GM12878 (cell line): ENCODE data around the gene MCM9. TPM values are rescaled to one million over a fixed set of nuclear protein-coding genes. Genes with fewer than 3 reads are reported as not detected.

Source experiments
- BACH1 ChIP-seq: fragments of 450-650 bp; IDR thresholded peaks from 2 replicates; pipeline ENCODE4 v1.6.1; 2017; ENCODE audit warnings: mild to moderate bottlenecking, borderline replicate concordance
- BCL11A ChIP-seq: IDR thresholded peaks from 2 replicates; pipeline ENCODE4 v1.6.1; 2011; ENCODE audit warnings: low read depth, low read length
- CBX3 ChIP-seq: fragments of 200-600 bp; sonication (generic); IDR thresholded peaks from 2 replicates; pipeline ENCODE4 v1.6.1; 2016; ENCODE audit warnings: low read depth, borderline replicate concordance
- CHD1 ChIP-seq: IDR thresholded peaks from 2 replicates; pipeline ENCODE4 v1.6.1; 2012; ENCODE audit warnings: low read depth, low read length, improper control_type of control experiment
- CHD4 ChIP-seq: fragments of 200-600 bp; sonication (generic); IDR thresholded peaks from 2 replicates; pipeline ENCODE4 v1.6.1; 2016; ENCODE audit warnings: mild to moderate bottlenecking
- DPF2 ChIP-seq: fragments of 450-650 bp; IDR thresholded peaks from 2 replicates; pipeline ENCODE4 v1.6.1; 2017; ENCODE audit warnings: mild to moderate bottlenecking
- EP300 ChIP-seq, 2 experiments: fragments of 150-350 bp in 1 of 2; IDR thresholded peaks; 2 replicates each; pipeline ENCODE4 v1.6.1; 2011 to 2012; ENCODE audit warnings: low read depth in 2 of 2, low read length in 2 of 2, borderline replicate concordance in 1 of 2, improper control_type of control experiment in 1 of 2, inconsistent platforms in 1 of 2; ENCODE audit not compliant: control insufficient read depth in 1 of 2
- GATAD2B ChIP-seq: fragments of 450-650 bp; conservative IDR thresholded peaks from 2 replicates; pipeline ENCODE4 v1.6.1; 2017; ENCODE audit warnings: low read depth, mild to moderate bottlenecking, moderate library complexity
- HSF1 ChIP-seq: fragments of 150-350 bp; IDR thresholded peaks from 2 replicates; pipeline ENCODE4 v1.6.1; 2014; ENCODE audit warnings: mild to moderate bottlenecking, low read depth, low read length
- IRF5 ChIP-seq: fragments of 450-650 bp; IDR thresholded peaks from 2 replicates; pipeline ENCODE4 v1.6.1; 2017; ENCODE audit warnings: borderline replicate concordance
- KDM1A ChIP-seq: fragments of 200-600 bp; sonication (generic); IDR thresholded peaks from 2 replicates; pipeline ENCODE4 v1.6.1; 2016; ENCODE audit warnings: borderline replicate concordance
- MTA3 ChIP-seq: IDR thresholded peaks from 2 replicates; pipeline ENCODE4 v1.6.1; 2012; ENCODE audit warnings: low read length, inconsistent platforms, borderline replicate concordance
- NR2F1 ChIP-seq: fragments of 450-650 bp; conservative IDR thresholded peaks from 2 replicates; pipeline ENCODE4 v1.6.1; 2017; ENCODE audit warnings: mild to moderate bottlenecking
- NRF1 ChIP-seq: conservative IDR thresholded peaks from 2 replicates; pipeline ENCODE4 v1.6.1; 2011; ENCODE audit warnings: mild to moderate bottlenecking, low read depth, low read length, improper control_type of control experiment
- PAX8 ChIP-seq: fragments of 450-650 bp; IDR thresholded peaks from 2 replicates; pipeline ENCODE4 v1.6.1; 2017; ENCODE audit warnings: mild to moderate bottlenecking, moderate library complexity
- PKNOX1 ChIP-seq: fragments of 450-650 bp; IDR thresholded peaks from 2 replicates; pipeline ENCODE4 v1.6.1; 2016; ENCODE audit warnings: mild to moderate bottlenecking
- POU2F2 ChIP-seq: IDR thresholded peaks from 3 replicates; pipeline ENCODE4 v1.6.1; 2011; ENCODE audit warnings: low read depth, mild to moderate bottlenecking, low read length, borderline replicate concordance
- SREBF2 ChIP-seq: IDR thresholded peaks from 2 replicates; pipeline ENCODE4 v1.6.1; 2012; ENCODE audit warnings: mild to moderate bottlenecking, low read length
- ZNF24 ChIP-seq: fragments of 450-650 bp; IDR thresholded peaks from 2 replicates; pipeline ENCODE4 v1.6.1; 2017; ENCODE audit warnings: antibody characterized with exemption, mild to moderate bottlenecking
- ZNF384 ChIP-seq: IDR thresholded peaks from 2 replicates; pipeline ENCODE4 v1.6.1; 2012; ENCODE audit warnings: low read depth, mild to moderate bottlenecking, low read length, improper control_type of control experiment, borderline replicate concordance
- ZSCAN29 ChIP-seq: fragments of 450-650 bp; IDR thresholded peaks from 2 replicates; pipeline ENCODE4 v1.6.1; 2017; ENCODE audit warnings: mild to moderate bottlenecking, moderate library complexity
- polyA plus RNA-seq, 11 experiments: library from polyadenylated mRNA; depleted of rRNA in 4 of 11; unstranded in 6 of 11; stranded (reverse) in 5 of 11; fragments of >200 nt; fragmentation: Nextera tagmentation in 4 of 11; fragmentation: Illumina TruSeq in 1 of 11; extraction: Ambion mirVana in 4 of 11; extraction: Trizol in 1 of 11; gene quantifications; 1 replicate in 1 of 11; 2 replicates in 10 of 11; pipeline versions ENCODE4 v1.2.1 to v1.2.3, GENCODE V29; 2011 to 2016; ENCODE audit warnings: inconsistent platforms in 2 of 11, missing spikeins in 2 of 11, low read depth in 1 of 11
- total RNA-seq, 4 experiments: library from RNA; depleted of rRNA in 3 of 4; stranded (reverse); fragments of >200 nt in 3 of 4; fragmentation: Illumina TruSeq in 1 of 4; extraction: Trizol in 1 of 4; gene quantifications; 2 replicates each; pipeline versions ENCODE4 v1.2.1 to v1.2.3, GENCODE V29; 2013 to 2021
- TF ChIP-seq, protein P1 (sequence below): fragments of 450-650 bp; IDR thresholded peaks from 2 replicates; pipeline ENCODE4 v1.6.1; 2017; ENCODE audit warnings: antibody characterized with exemption, mild to moderate bottlenecking, moderate library complexity
- TF ChIP-seq, protein P2 (sequence below): IDR thresholded peaks from 2 replicates; pipeline ENCODE4 v1.6.1; 2011; ENCODE audit warnings: low read depth, low read length, improper control_type of control experiment, borderline replicate concordance

MCM9 gene
- total and polyA plus RNA-seq, 10 of the 15 experiments (the other 5 are each of a cell fraction or from before 2014, with no cell fraction given) = 3.4 to 18.5 (median 9.7) TPM

- TF ChIP-seq BACH1 (no peak), NRF1 (no peak), ZNF384 (peak; percentile 76), MTA3 (no peak), ZNF24 (no peak), PKNOX1 (no peak), NR2F1 (no peak), CHD1 (no peak), EP300 (IDR thresholded peaks at IDR 0.05; ENCODE audit: borderline replicate concordance in 1 of 2, control insufficient read depth in 1 of 2, low read depth in 2 of 2, low read length in 2 of 2) (no peak), CHD4 (no peak), BCL11A (no peak), ZSCAN29 (no peak), SREBF2 (no peak), CBX3 (no peak), PAX8 (peak; percentile 89; the same call in 1 of the 2 replicates), IRF5 (no peak), POU2F2 (no peak; the same call in 2 of the 3 replicates), HSF1 (no peak), KDM1A (no peak), DPF2 (no peak), GATAD2B (no peak)
- TF ChIP-seq, protein P1, sequence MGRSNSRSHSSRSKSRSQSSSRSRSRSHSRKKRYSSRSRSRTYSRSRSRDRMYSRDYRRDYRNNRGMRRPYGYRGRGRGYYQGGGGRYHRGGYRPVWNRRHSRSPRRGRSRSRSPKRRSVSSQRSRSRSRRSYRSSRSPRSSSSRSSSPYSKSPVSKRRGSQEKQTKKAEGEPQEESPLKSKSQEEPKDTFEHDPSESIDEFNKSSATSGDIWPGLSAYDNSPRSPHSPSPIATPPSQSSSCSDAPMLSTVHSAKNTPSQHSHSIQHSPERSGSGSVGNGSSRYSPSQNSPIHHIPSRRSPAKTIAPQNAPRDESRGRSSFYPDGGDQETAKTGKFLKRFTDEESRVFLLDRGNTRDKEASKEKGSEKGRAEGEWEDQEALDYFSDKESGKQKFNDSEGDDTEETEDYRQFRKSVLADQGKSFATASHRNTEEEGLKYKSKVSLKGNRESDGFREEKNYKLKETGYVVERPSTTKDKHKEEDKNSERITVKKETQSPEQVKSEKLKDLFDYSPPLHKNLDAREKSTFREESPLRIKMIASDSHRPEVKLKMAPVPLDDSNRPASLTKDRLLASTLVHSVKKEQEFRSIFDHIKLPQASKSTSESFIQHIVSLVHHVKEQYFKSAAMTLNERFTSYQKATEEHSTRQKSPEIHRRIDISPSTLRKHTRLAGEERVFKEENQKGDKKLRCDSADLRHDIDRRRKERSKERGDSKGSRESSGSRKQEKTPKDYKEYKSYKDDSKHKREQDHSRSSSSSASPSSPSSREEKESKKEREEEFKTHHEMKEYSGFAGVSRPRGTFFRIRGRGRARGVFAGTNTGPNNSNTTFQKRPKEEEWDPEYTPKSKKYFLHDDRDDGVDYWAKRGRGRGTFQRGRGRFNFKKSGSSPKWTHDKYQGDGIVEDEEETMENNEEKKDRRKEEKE = no peak
- TF ChIP-seq, protein P2, sequence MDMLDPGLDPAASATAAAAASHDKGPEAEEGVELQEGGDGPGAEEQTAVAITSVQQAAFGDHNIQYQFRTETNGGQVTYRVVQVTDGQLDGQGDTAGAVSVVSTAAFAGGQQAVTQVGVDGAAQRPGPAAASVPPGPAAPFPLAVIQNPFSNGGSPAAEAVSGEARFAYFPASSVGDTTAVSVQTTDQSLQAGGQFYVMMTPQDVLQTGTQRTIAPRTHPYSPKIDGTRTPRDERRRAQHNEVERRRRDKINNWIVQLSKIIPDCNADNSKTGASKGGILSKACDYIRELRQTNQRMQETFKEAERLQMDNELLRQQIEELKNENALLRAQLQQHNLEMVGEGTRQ = no peak
These were observed 41.7 kb downstream of the MCM9 start (continued) for GRCh38 chr6:118893064-118893806.
